Ishikawa (cell line): Measurements from ENCODE around the gene PTPRE.

Source experiments
- CEBPB ChIP-seq: IDR thresholded peaks from 2 replicates; pipeline ENCODE4 v1.6.1; 2012
- CREB1 ChIP-seq: IDR thresholded peaks from 2 replicates; pipeline ENCODE4 v1.6.1; 2012; ENCODE audit warnings: low read depth
- EGR1 ChIP-seq: IDR thresholded peaks from 2 replicates; pipeline ENCODE4 v1.6.1; 2012
- EP300 ChIP-seq: IDR thresholded peaks from 2 replicates; pipeline ENCODE4 v1.6.1; 2012; ENCODE audit warnings: borderline replicate concordance
- FOXM1 ChIP-seq: IDR thresholded peaks from 2 replicates; pipeline ENCODE4 v1.6.1; 2012; ENCODE audit warnings: low read depth, borderline replicate concordance
- NFIC ChIP-seq: IDR thresholded peaks from 2 replicates; pipeline ENCODE4 v1.6.1; 2012
- RAD21 ChIP-seq: IDR thresholded peaks from 2 replicates; pipeline ENCODE4 v1.6.1; 2012; ENCODE audit warnings: low read depth
- TAF1 ChIP-seq: IDR thresholded peaks from 2 replicates; pipeline ENCODE4 v1.6.1; 2012; ENCODE audit warnings: low read depth, mild to moderate bottlenecking
- TCF12 ChIP-seq: IDR thresholded peaks from 2 replicates; pipeline ENCODE4 v1.6.1; 2012; ENCODE audit warnings: low read depth
- TEAD4 ChIP-seq: IDR thresholded peaks from 2 replicates; pipeline ENCODE4 v1.6.1; 2012
- YY1 ChIP-seq: IDR thresholded peaks from 2 replicates; pipeline ENCODE4 v1.6.1; 2012; ENCODE audit warnings: low read depth
- ZBTB7A ChIP-seq: IDR thresholded peaks from 2 replicates; pipeline ENCODE4 v1.6.1; 2012; ENCODE audit warnings: low read depth
- TF ChIP-seq, protein P1 (sequence below): IDR thresholded peaks from 2 replicates; pipeline ENCODE4 v1.6.1; 2012; ENCODE audit warnings: low read depth, mild to moderate bottlenecking
- TF ChIP-seq, protein P2 (sequence below): IDR thresholded peaks from 2 replicates; pipeline ENCODE4 v1.6.1; 2012
- TF ChIP-seq, protein P3 (sequence below): IDR thresholded peaks from 2 replicates; pipeline ENCODE4 v1.6.1; 2012

The PTPRE gene

DNA sequence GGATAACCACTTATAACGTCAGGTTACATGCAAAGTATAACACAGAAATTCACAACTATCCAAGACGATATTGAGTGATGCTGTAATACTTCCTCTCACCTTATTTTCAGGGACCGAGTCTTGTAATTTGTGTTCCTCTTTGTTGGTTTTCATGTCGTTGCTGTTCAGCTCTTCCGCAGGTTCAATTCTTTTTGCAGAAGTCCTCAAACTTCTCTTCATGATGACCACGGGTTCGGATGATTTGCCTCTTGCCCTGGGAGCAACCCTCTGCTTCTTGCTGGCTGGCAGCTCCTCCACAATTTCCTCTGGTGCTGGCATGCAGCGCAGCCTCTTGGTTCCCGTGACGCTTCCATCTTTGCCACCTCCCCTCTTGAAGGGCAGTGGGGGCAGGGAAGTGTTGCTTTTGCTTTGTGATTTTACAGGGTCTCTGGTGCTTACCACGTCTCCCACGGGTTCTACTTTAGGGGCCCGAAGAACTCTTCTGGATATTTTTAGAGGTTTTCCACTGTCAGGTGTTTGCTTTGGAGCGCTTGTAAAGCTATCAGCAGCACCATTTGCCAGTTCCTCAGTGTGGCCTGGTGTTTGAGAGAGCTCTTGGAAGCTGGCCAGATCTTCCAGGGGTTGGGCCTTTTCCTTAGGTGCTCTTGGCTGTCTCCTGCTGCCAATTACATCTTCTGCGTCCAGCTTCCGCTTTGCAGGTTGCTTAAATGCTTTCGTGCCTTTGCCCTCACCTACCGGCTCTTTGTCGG, 195.8 kb downstream of the PTPRE start:
- TF ChIP-seq TEAD4: no peak
- TF ChIP-seq, protein P1, sequence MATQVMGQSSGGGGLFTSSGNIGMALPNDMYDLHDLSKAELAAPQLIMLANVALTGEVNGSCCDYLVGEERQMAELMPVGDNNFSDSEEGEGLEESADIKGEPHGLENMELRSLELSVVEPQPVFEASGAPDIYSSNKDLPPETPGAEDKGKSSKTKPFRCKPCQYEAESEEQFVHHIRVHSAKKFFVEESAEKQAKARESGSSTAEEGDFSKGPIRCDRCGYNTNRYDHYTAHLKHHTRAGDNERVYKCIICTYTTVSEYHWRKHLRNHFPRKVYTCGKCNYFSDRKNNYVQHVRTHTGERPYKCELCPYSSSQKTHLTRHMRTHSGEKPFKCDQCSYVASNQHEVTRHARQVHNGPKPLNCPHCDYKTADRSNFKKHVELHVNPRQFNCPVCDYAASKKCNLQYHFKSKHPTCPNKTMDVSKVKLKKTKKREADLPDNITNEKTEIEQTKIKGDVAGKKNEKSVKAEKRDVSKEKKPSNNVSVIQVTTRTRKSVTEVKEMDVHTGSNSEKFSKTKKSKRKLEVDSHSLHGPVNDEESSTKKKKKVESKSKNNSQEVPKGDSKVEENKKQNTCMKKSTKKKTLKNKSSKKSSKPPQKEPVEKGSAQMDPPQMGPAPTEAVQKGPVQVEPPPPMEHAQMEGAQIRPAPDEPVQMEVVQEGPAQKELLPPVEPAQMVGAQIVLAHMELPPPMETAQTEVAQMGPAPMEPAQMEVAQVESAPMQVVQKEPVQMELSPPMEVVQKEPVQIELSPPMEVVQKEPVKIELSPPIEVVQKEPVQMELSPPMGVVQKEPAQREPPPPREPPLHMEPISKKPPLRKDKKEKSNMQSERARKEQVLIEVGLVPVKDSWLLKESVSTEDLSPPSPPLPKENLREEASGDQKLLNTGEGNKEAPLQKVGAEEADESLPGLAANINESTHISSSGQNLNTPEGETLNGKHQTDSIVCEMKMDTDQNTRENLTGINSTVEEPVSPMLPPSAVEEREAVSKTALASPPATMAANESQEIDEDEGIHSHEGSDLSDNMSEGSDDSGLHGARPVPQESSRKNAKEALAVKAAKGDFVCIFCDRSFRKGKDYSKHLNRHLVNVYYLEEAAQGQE: no peak
- TF ChIP-seq CREB1: no peak
- TF ChIP-seq TCF12: no peak
- TF ChIP-seq TAF1: no peak
- TF ChIP-seq YY1: no peak
- TF ChIP-seq, protein P2, sequence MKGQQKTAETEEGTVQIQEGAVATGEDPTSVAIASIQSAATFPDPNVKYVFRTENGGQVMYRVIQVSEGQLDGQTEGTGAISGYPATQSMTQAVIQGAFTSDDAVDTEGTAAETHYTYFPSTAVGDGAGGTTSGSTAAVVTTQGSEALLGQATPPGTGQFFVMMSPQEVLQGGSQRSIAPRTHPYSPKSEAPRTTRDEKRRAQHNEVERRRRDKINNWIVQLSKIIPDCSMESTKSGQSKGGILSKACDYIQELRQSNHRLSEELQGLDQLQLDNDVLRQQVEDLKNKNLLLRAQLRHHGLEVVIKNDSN: no peak
- TF ChIP-seq ZBTB7A: no peak
- TF ChIP-seq EGR1: no peak
- TF ChIP-seq NFIC: no peak
- TF ChIP-seq, protein P3, sequence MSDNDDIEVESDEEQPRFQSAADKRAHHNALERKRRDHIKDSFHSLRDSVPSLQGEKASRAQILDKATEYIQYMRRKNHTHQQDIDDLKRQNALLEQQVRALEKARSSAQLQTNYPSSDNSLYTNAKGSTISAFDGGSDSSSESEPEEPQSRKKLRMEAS: no peak
- TF ChIP-seq CEBPB: no peak
- no peak for TF ChIP-seq RAD21
- TF ChIP-seq FOXM1: no peak

DNA sequence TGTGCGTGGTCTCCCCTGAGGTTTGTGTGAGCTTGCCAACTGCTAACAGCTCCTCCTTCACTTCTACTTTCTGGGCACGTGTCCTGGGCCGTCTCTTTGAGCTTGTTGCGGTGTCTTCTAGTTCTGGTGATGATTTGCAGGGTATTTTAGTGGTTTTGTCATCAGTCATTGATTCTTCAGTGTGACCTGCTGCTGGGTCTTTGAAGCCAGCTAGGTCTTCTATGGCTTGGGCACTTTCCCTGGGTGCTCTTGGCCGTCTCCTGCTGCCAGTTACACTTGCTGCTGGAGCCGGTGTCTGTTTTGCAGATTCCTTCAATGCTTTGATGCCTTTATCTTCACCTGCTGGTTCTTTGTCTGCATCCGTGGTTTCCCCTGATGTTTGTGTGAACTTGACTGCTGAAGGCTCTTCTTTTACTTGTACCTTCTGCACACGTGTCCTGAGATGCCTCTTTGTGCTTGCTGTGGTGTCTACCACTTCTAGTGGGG, 196.4 kb downstream of the PTPRE start:
- TF ChIP-seq ZBTB7A: no peak
- TF ChIP-seq, protein P1: no peak
- TF ChIP-seq, protein P3: no peak
- no peak for TF ChIP-seq TCF12
- no peak for TF ChIP-seq RAD21
- TF ChIP-seq, protein P2: no peak
- no peak for TF ChIP-seq FOXM1
- no peak for TF ChIP-seq TEAD4
- no peak for TF ChIP-seq TAF1
- TF ChIP-seq EGR1: no peak
- no peak for TF ChIP-seq CEBPB

DNA sequence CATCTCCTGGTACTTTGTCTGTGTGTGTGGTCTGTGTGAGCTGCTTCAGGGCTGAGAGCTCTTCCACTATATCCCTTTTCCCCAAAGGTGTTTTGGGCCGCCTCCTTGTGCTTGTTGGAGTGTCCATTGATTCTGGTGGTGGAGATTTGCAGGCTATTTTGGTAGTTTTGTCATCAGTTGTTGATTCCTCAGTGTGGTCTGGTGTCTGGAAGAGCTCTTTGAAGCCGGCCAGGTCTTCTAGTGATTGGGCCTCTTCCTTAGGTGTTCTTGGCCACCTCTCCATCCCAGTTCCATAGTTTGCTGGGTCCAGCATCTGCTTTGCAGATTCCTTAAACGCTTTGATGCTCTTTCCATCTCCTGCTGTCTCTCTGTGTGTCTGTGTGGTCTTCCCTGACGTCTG, 198.5 kb downstream of the PTPRE start:
- no peak for TF ChIP-seq FOXM1
- no peak for TF ChIP-seq TAF1
- TF ChIP-seq, protein P1: no peak

DNA sequence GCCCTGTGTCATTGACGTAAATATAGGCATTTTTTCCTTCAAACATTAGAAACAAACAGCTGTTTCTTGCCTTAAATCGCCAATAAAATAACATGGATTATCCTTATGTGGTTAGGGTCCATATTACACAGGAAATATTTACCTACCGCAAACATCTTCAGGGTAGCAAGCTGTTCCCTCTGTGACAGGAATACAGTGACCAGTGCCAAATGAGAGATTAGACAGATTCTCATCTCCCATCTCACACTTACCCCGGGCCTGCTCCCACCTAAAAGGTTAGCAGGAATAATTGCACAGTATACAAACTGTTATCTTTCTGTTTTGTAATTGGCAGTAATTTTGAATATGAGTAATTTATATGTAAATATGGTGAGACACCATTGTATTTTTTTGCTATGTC, 202.8 kb downstream of the PTPRE start:
- TF ChIP-seq YY1 (no peak), TEAD4 (no peak), CEBPB (no peak), TAF1 (no peak), TCF12 (no peak), CREB1 (no peak), EP300 (no peak), FOXM1 (no peak), NFIC (no peak), RAD21 (no peak), EGR1 (no peak), ZBTB7A (no peak)
- TF ChIP-seq, protein P1: no peak
- TF ChIP-seq, protein P3: no peak
- TF ChIP-seq, protein P2: no peak
